T-helper 2 cell treated with Interferon-gamma antibody and Interleukin-4, amounts not matched to agents 5 μg/mL and 100 μg/mL, for 36 hours (primary cell): ENCODE measurements around the gene ETNPPL.

Source experiments
- DNase-seq: peaks from one replicate; pipeline ENCODE4 v3.0.0; 2021; ENCODE audit warnings: low spot score
- H3K27ac Mint-ChIP-seq: one replicate; pipeline ENCODE4 v1.8.0; 2021; ENCODE audit warnings: mild to moderate bottlenecking, mixed read lengths
- H3K27me3 Mint-ChIP-seq: one replicate; pipeline ENCODE4 v1.8.0; 2021; ENCODE audit warnings: low read depth, mixed read lengths
- H3K36me3 Mint-ChIP-seq: one replicate; pipeline ENCODE4 v1.8.0; 2021; ENCODE audit warnings: low read depth, mixed read lengths
- H3K4me1 Mint-ChIP-seq: one replicate; pipeline ENCODE4 v1.8.0; 2021; ENCODE audit warnings: low read depth, mixed read lengths
- H3K4me3 Mint-ChIP-seq: one replicate; pipeline ENCODE4 v1.8.0; 2022; ENCODE audit warnings: mild to moderate bottlenecking, moderate library complexity, mixed read lengths
- H3K9me3 Mint-ChIP-seq: one replicate; pipeline ENCODE4 v1.8.0; 2021; ENCODE audit warnings: mixed read lengths

Gene ETNPPL

GRCh38 chr4:108762559-108763225, at the start of gene ETNPPL:
Gene ETNPPL, minus strand, starts transcription at chr4:108763053. Its CDS starts 155 bp downstream, at chr4:108762898.
- Mint-ChIP-seq H3K27ac (no peak within 1 kb of the TSS), H3K36me3 (no peaks in the 10 kb centered on the region), H3K27me3 (peaks cover 50% of the 10 kb centered on the region), H3K4me3 (peak within 1 kb of the TSS; percentile 85), H3K9me3 (no peaks in the 10 kb centered on the region), H3K4me1 (peaks cover 11% of the 10 kb centered on the region)
- DNase-seq: no peak

GRCh38 chr4:108811486-108811885, 48.6 kb upstream of the ETNPPL start:
- no peaks in the 10 kb centered on the region for H3K9me3 Mint-ChIP-seq
- no peak overlapping the region for H3K4me3 Mint-ChIP-seq
- H3K36me3 Mint-ChIP-seq: no peaks in the 10 kb centered on the region
- H3K27me3 Mint-ChIP-seq: peaks cover 58% of the 10 kb centered on the region
- no peak for DNase-seq
- no peak overlapping the region for H3K27ac Mint-ChIP-seq
- peaks cover 10% of the 10 kb centered on the region for H3K4me1 Mint-ChIP-seq

DNA sequence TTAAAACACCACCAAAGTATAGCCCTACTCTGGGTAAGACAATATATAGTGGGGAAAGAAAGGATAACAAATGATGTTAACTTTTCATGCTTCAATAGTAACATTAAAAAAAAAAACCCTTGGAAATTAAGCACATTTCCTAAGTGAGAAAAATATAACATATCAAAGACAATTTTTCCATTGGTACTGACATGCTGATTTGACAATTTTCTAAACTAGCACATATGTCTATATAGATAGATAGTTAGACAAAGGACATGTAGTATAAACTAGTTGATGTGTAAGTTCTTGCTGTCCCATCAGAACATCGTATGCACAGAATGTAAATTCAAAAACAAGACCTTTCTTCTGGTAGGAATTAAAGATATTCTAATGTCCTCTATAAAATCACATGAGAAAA, 47.2 kb upstream of the ETNPPL start:
- H3K36me3 Mint-ChIP-seq: no peaks in the 10 kb centered on the region
- H3K27me3 Mint-ChIP-seq: peaks cover 52% of the 10 kb centered on the region

GRCh38 chr4:108804648-108805273, 41.9 kb upstream of the ETNPPL start:
- DNase-seq: no peak
- no peaks in the 10 kb centered on the region for H3K4me1 Mint-ChIP-seq
- peaks cover 10% of the 10 kb centered on the region for H3K27me3 Mint-ChIP-seq
- H3K4me3 Mint-ChIP-seq: no peak overlapping the region
- H3K9me3 Mint-ChIP-seq: no peaks in the 10 kb centered on the region
- no peak overlapping the region for H3K27ac Mint-ChIP-seq
- H3K36me3 Mint-ChIP-seq: no peaks in the 10 kb centered on the region

More for the DNA sequence above, 47.2 kb upstream of the ETNPPL start:
- Mint-ChIP-seq H3K27ac (no peak overlapping the region), H3K4me1 (peaks cover 10% of the 10 kb centered on the region), H3K9me3 (no peaks in the 10 kb centered on the region), H3K4me3 (no peak overlapping the region)
- DNase-seq: no peak

- H3K4me3 Mint-ChIP-seq: no peak overlapping the region
- DNase-seq: no peak
- H3K4me1 Mint-ChIP-seq: no peaks in the 10 kb centered on the region
- H3K36me3 Mint-ChIP-seq: no peaks in the 10 kb centered on the region
- no peak overlapping the region for H3K27ac Mint-ChIP-seq
- H3K9me3 Mint-ChIP-seq: no peaks in the 10 kb centered on the region
- peaks cover 5% of the 10 kb centered on the region for H3K27me3 Mint-ChIP-seq
Measured at GRCh38 chr4:108799306-108799705, 36.5 kb upstream of the ETNPPL start.

DNA sequence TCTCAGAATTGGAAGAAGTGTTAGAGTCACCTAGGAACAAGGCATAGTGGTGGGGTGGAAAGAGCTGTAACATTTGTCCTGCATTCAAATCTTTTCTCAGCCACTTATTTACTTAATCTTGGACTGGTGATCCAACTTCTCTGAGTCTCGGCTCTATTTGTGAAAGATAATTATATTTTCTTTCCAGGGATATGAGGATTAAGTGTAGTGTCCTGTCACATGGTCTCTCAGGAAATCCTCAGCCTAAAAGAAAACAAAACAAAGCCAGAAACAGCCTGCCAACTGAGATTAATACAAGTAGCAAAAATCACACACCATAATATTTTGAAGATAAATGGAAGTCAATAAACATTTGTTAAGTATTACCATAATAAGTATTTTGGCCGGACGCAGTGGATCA, 33.3 kb upstream of the ETNPPL start:
- no peak overlapping the region for H3K4me3 Mint-ChIP-seq
- no peaks in the 10 kb centered on the region for H3K36me3 Mint-ChIP-seq
- H3K4me1 Mint-ChIP-seq: no peaks in the 10 kb centered on the region
- H3K27ac Mint-ChIP-seq: no peak overlapping the region
- no peak for DNase-seq
- peaks cover 9% of the 10 kb centered on the region for H3K27me3 Mint-ChIP-seq
- no peaks in the 10 kb centered on the region for H3K9me3 Mint-ChIP-seq

- peaks cover 9% of the 10 kb centered on the region for H3K27me3 Mint-ChIP-seq
- no peaks in the 10 kb centered on the region for H3K36me3 Mint-ChIP-seq
- H3K4me3 Mint-ChIP-seq: no peak overlapping the region
- H3K4me1 Mint-ChIP-seq: no peaks in the 10 kb centered on the region
- no peaks in the 10 kb centered on the region for H3K9me3 Mint-ChIP-seq
- no peak overlapping the region for H3K27ac Mint-ChIP-seq
- DNase-seq: no peak
Measured at GRCh38 chr4:108795733-108796132, 32.9 kb upstream of the ETNPPL start.

GRCh38 chr4:108794136-108794535, 31.3 kb upstream of the ETNPPL start:
- Mint-ChIP-seq H3K4me3 (no peak overlapping the region), H3K9me3 (no peaks in the 10 kb centered on the region), H3K36me3 (no peaks in the 10 kb centered on the region), H3K4me1 (no peaks in the 10 kb centered on the region), H3K27ac (no peak overlapping the region), H3K27me3 (peaks cover 9% of the 10 kb centered on the region)
- DNase-seq: no peak

GRCh38 chr4:108793415-108793814, 30.6 kb upstream of the ETNPPL start:
- H3K9me3 Mint-ChIP-seq: no peaks in the 10 kb centered on the region
- no peak for DNase-seq
- H3K36me3 Mint-ChIP-seq: no peaks in the 10 kb centered on the region
- peaks cover 9% of the 10 kb centered on the region for H3K27me3 Mint-ChIP-seq
- no peak overlapping the region for H3K27ac Mint-ChIP-seq
- H3K4me3 Mint-ChIP-seq: no peak overlapping the region
- no peaks in the 10 kb centered on the region for H3K4me1 Mint-ChIP-seq

DNA sequence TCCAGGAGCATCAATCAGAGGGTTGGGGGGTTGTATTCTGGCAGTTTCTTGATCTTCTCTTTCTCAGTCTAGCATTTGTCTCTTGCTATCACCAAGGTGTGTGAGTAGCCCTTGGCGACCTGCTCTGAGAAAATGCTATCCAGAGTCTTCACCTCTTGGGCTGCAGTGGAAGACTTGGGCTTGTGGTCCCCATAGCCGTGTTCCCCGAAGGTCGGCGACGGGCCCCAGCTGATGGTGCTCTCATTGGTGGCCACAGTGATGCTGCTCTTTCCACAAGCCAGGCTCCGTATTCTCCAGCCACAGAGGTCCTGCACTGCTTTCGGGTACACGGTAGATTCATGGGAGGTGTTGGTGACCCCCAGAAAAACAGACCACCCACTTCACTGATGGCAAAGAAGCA, 25.9 kb upstream of the ETNPPL start:
- no peak overlapping the region for H3K27ac Mint-ChIP-seq
- H3K4me3 Mint-ChIP-seq: no peak overlapping the region
- H3K36me3 Mint-ChIP-seq: no peaks in the 10 kb centered on the region
- H3K4me1 Mint-ChIP-seq: no peaks in the 10 kb centered on the region
- peaks cover 4% of the 10 kb centered on the region for H3K27me3 Mint-ChIP-seq
- DNase-seq: no peak
- no peaks in the 10 kb centered on the region for H3K9me3 Mint-ChIP-seq

DNA sequence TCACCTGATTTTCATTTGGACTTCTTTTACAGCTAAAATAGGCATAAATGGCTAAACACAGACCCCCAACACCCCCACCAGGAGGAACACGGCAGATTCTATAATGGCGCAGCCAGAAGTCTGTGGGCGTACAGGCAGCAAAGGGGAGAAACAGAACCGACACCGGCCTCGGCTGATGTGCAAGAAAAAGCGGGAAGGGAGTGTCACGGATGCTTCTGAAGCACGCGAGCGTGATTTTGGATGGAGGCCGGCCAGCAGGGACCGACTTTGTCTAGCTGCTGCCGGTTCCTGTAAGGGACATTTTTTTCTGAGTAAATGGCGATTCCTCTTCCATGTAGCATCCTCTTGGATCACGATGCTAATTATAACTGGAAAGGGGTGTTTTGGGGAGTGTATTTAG, 24.9 kb upstream of the ETNPPL start:
- Mint-ChIP-seq H3K9me3 (no peaks in the 10 kb centered on the region), H3K4me3 (no peak overlapping the region), H3K36me3 (no peaks in the 10 kb centered on the region), H3K4me1 (no peaks in the 10 kb centered on the region), H3K27ac (no peak overlapping the region), H3K27me3 (no peaks in the 10 kb centered on the region)
- DNase-seq: no peak

GRCh38 chr4:108787106-108787505, 24.3 kb upstream of the ETNPPL start:
- Mint-ChIP-seq H3K27ac (no peak overlapping the region), H3K4me3 (no peak overlapping the region), H3K4me1 (no peaks in the 10 kb centered on the region), H3K9me3 (no peaks in the 10 kb centered on the region), H3K36me3 (no peaks in the 10 kb centered on the region), H3K27me3 (no peaks in the 10 kb centered on the region)
- no peak for DNase-seq

DNA sequence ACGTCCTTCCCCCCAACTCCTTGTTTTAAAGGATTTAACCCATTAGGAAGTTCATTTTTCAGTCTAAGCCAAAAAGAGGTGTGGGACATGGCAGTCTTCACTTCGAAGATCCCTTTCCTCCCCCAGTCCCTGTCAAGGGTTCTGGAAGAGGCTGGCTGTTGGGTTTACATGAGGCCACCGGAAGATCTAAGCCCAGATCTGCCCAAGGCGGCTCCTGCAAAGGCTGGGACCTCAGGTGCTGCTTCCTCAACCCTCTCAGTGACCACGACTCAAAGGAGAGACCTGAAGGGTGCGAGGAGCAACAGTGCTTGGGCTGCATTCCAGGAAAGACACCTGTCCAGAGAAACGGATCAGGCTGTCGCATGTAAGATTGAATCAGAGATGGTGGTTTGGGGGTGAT, 23.5 kb upstream of the ETNPPL start:
- DNase-seq: no peak
- no peaks in the 10 kb centered on the region for H3K36me3 Mint-ChIP-seq
- no peaks in the 10 kb centered on the region for H3K9me3 Mint-ChIP-seq
- H3K4me1 Mint-ChIP-seq: no peaks in the 10 kb centered on the region
- no peak overlapping the region for H3K27ac Mint-ChIP-seq
- no peaks in the 10 kb centered on the region for H3K27me3 Mint-ChIP-seq
- H3K4me3 Mint-ChIP-seq: no peak overlapping the region

DNA sequence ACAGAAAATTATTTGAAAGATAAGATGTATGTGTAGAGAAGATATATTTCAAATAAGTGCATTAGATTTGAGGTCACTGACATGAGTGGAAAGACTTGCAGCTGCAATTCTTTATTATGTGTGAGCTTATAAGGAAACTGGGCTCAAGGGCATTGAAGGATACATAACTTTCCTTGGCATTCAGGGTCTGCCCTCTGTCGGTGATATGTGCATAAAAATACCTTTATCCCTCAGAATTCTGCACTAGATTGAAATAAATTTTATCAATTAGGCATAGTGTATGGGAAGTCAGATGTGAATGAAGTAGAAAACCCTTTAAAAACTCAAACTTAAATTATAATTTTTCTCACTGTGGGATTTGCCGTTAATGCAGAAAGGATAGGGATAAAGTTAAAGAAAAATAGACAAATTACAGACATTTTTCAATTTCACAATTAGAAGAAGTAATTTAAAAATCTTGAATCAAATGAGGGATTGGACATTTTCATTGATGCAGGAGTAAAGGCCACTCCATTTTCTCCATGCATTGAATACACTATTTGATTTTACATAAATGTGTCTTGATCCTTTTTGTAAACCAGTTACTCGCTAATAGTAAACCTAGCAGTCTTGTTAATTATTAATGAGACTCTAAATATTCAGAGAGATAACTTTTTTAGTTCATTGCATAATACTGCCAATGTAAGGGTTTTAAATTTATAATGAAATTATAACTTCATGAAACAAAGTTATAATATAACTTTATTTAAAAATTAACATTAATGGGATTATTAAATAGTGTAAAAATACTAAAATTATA, 21.0 kb upstream of the ETNPPL start:
- no peaks in the 10 kb centered on the region for H3K4me1 Mint-ChIP-seq
- H3K27ac Mint-ChIP-seq: no peak overlapping the region
- no peak overlapping the region for H3K4me3 Mint-ChIP-seq
- no peaks in the 10 kb centered on the region for H3K9me3 Mint-ChIP-seq
- no peak for DNase-seq
- H3K36me3 Mint-ChIP-seq: no peaks in the 10 kb centered on the region
- H3K27me3 Mint-ChIP-seq: peaks cover 6% of the 10 kb centered on the region
